RPMI7951 (cell line): Measurements from ENCODE around the gene C5AR1. TPM values are rescaled to one million over a fixed set of nuclear protein-coding genes. Genes with fewer than 3 reads are reported as not detected.
"Not testable (repeated sequence)": the region's sequence is repeated elsewhere in the genome, so short reads cannot be mapped to it uniquely, and the experiment has no call there.

Experiments
- DNase-seq: peaks from one replicate; pipeline ENCODE4 v3.0.0-alpha.2; 2012; ENCODE audit warnings: low read depth
- total RNA-seq: library from RNA; depleted of rRNA; stranded (reverse); fragments of >200 nt; shearing (Covaris generic); gene quantifications from 2 replicates; pipeline ENCODE4 v1.2.3, GENCODE V29; 2014; rRNA removed

Gene C5AR1
- not detected in 2 replicates for total RNA-seq

GRCh38 chr19:47309608-47310007, at the start of gene C5AR1:
Gene C5AR1 (plus strand): TSS chr19:47309861. CDS start chr19:47309896, 35 bp downstream.
- DNase-seq = peak; percentile 27

- no peak for DNase-seq
Measured at GRCh38 chr19:47260476-47260875, 49.2 kb upstream of the C5AR1 start.

DNA sequence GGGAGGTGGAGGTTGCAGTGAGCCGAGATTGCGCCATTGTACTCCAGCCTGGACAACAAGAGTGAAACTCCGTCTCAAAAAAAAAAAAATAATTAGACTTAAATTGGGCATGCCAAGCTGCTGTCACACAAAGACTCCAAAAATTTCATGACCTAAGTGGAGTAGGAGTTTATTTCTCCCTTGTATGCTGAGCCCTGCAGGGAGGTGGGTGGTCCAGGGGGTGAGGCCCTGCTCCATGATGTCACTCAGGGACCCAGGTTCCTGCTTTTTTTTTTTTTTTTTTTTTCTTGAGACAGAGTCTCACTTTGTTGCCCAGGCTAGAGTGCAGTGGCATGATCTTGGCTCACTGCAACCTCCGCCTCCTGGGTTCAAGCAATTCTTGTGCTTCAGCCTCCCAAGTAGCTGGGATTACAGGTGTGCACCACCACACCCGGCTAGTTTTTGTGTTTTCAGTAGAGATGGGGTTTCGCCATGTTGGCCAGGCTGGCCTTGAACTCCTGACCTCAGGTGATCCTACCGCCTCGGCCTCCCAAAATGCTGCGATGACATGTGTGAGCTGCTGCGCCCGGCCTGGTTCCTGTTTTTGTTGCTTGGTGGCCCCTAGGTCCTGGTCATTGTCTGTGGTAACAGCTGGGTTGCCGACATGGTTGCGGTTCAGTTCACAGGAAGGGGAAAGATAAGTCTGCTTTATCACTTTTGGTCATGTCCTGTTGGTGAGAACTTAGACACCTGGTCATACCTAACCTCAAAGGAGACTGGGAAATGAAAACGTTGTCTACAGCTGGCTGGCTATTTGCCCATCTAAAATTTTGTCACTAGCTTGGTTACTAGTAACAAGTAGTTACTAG, 47.5 kb upstream of the C5AR1 start:
- DNase-seq = not testable (repeated sequence)

GRCh38 chr19:47264629-47265028, 45.0 kb upstream of the C5AR1 start:
- DNase-seq = no peak

GRCh38 chr19:47266401-47266941, 43.2 kb upstream of the C5AR1 start:
- DNase-seq = no peak

DNA sequence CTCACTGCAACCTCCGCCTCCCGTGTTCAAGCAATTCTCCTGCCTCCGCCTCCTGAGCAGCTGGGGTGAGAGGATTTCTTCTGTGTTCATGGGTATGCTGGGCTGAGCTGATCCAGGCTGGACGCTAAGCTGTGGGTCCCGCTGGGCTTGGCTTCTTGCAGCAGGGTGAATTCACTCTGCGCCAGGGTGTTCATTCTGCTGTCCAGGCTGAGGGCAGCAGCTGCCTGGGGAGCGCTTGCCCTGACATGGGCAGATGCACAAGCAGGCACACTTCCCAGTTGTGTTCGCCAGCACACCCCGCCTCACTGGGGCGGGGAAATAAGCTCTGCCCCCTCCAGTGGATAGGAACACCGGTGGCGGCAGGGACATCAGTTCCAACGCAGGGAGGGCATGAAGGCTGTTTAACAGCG, 42.3 kb upstream of the C5AR1 start:
- DNase-seq = no peak

GRCh38 chr19:47268028-47268427, 41.6 kb upstream of the C5AR1 start:
- no peak for DNase-seq

DNA sequence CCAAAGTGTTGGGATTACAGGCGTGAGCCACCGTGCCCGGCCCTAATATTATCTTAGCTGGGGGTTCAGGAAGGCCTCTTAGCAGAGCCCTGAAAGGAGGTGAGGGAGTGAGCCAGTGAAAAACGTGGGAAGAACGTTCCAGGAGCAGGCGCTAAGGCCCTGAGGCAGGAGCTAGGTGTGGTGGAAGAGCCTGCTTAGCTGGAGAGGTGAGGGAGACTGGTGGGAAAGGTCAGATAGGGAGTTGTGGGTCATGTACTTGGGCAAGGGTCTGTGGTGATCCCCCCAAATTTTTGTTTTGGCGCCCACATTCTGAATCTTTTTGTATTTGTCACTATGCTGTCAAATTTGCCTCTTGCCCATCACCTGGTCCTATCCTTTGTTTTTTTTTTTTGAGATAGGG, 40.1 kb upstream of the C5AR1 start:
- no peak for DNase-seq

GRCh38 chr19:47270408-47270807, 39.3 kb upstream of the C5AR1 start:
- DNase-seq = no peak

DNA sequence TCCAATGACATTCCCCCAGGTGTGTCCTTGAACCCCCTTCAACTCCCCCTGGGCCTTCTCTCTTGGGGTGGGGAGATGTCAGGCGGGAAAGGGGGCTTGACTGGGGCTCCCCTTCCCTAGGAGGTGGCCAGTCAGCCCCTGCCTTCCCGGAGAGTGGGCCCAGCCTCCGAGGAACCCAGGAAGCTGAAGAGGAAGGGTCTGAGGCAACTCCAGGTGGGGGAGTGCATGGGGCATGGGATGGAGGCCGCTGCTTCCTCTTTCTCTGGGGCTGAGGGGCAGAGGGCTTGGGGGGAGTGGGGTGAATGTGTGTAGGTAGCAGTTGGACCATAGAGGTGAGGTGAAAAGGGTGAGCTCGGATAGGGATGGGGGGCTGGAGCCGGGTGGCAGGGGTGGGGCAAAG, 37.7 kb upstream of the C5AR1 start:
- DNase-seq = no peak

GRCh38 chr19:47272448-47273312, 37.0 kb upstream of the C5AR1 start:
- no peak for DNase-seq

GRCh38 chr19:47273313-47274070, 36.2 kb upstream of the C5AR1 start:
- DNase-seq = peak; percentile 94

DNA sequence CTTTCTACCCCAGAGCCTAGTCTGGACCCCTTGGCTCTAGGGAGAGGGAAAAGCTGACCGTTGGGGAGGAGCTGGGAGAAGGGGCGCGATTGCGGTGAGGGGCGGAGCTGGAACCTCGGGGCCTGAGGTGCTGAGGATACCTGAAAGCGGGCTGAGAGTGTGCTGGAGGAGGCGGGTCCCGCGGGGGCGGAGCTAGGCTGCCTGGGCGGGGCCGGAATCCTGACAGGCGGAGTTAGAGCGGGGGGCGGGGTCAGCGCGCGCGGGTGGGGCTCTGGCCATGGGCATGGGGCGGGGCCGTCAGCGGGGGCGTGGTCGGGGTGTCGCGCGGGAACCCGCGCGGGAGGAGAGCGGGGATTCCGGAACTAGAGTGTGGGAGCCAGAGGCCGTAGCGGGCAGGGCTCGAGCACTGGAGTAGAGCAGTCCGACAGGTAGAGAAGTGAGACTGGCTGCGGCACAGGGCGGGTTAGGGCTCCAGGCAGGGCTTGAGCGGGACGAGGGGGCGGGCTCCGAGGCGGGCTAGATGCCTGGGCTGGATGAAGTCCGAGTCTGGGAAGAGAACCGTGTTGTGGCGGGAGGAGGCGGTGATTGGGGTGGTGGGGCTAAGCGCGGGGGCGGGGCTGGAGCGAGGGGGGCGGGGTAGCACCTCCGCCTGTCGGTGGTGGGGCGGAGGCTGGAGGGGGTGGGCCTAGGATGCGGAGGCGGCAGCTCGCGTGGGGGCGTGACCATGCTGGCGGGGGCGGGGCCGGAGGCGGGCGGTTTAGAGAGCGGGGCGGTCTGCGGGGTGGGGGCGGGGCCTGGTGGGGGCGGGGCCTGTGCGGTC, 35.4 kb upstream of the C5AR1 start, which contains the start of gene INAFM1:
Gene INAFM1, plus strand, starts transcription at position 815 of the 820 bp plus-strand sequence. CDS start 35 bp downstream, outside the sequence.
- peak; percentile 86 for DNase-seq

DNA sequence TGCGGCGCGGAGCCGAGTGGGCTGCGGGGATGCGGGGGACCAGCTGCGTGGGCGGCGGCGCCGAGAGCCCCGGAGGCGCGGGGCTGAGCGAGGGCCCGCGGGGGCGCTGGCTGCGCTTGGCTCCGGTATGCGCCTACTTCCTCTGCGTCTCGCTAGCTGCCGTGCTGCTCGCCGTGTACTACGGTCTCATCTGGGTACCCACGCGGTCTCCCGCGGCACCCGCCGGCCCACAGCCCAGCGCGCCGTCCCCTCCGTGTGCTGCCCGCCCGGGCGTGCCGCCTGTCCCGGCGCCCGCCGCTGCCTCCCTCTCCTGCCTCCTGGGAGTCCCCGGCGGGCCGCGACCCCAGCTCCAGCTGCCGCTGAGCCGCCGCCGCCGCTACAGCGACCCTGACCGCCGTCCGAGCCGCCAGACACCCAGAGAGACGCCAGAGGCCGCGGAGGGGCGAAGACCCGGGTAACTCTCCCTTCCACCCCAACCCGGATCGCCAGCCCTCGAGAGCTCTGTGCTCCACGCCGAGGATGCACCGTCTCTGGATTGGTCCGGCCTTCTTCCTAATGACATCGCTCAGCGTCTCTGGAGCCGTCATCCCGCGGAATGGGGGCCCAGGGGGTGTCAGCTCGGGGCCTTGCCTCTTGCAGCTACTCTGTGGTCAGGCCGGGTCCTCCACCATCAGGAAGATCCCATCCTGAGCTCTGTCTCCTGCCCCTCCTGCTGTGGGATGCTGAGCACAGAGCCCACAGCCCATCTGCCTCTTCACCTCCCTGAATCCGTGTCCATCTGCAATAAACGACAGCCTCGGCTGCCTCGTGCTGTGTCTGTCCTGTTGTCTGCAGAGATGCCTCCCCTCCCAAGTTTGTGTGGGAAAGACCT, 34.5 kb upstream of the C5AR1 start:
- DNase-seq = no peak

DNA sequence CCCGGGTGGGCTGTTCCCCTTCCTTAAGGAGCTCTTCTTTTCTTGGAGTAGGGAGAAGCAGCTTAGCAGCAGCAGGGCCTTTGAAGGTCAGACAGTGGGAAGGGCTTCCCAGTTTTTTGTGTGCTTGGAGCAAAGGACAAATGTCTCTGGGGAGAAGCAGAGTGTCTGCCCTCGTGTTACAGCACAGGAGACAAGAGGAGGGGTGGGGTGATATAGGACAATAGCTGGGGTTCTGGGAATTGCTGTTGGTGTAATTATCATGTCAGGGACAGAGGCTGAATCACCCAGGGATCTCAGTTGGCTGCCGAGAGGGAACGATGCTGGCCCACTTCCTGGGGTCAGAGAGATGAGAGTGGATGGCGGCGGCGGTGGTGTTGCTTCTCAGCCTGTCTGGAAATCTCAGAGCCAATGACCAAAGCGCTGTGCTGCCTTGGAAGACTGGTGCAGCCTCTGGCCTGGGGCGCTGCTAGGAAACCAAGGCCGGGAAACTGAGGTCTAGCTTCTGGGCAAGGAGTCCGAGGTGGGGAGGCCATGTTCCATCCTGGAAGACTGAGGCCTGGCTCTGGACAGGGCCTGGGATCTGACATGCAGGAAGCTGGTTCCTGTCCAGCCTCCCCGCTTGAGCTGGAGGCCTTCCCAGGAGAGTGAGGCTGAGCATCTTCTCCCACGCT, 33.7 kb upstream of the C5AR1 start:
- DNase-seq = no peak

DNA sequence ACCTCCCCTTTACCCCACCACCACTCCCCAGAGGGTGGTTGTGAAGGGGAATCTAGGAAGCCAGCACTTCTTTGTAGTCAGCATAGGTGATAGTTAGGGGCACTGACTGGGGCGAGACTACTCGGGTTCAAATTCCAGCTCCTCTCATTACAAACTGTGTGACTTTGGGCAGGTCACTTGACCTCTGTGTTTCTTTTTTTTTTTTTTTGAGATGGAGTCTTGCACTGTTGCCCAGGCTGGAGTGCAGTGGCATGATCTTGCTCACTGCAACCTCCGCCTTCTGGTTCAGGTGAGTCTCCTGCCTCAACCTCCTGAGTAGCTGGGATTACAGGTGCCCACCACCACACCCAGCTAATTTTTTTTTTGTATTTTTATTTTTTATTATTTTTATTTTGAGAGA, 33.1 kb upstream of the C5AR1 start:
- DNase-seq = not testable (repeated sequence)

DNA sequence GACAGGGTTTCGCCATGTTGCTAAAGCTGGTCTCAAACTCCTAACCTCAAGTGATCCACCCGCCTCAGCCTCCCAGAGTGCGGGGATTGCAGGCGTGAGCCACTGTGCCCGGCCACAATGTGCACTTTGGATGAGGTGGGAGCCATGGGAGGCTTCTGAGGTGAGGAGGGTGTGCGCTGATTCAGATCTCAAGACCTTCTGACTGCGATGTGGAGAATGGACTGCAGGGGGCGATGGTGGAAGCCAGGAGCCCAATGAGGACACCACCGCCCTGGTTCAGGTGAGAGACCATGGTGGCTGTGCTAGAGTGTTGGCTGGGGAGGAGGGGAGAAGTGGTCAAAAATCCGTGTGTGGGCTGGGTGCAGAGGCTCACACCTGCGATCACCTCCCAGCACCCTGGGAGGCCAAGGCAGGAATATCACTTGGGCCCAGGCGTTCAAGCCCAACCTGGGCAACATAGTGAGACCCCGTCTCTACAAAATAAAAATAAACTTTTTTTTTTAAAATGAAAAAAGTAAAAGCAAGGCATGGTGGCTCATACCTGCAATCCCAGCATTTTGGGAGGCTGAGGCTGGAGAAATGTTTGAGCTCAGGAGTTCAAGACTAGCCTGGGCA, 29.4 kb upstream of the C5AR1 start:
- DNase-seq = no peak

DNA sequence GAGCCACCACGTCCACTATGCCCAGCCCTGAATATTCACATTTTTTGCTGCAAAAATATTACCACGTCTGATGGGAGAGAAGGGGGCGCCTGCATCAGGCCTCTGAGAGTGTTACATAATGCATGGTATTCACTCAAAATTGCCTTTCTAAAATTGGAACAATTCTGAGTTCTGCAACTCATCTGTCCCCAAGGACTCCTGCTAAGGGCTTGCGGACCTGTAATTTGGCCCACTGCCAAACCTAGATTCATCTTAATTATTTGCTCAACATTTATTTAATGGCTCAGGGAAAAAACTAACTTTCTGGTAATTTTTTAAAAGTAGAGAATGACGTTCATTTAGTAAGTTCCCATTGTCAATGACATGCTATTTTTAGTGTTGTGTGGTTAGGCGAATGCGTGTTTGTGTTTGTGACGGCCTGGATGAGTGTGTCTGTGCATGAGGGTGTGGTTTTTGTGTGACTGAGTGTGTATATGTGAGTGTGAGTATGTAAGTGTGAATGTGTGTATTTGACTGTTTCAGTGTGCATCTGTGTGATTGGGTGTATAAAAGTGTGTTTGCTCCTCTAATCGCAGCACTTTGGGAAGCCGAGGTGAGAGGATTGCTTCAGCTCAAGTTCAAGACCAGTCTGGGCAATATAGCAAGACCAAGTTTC, 26.1 kb upstream of the C5AR1 start:
- no peak for DNase-seq
